HG03045 (cell line): ENCODE results near the gene DENND5B.
A peak's percentile ranks its signal among the peaks of the same experiment; 100 is the strongest.
"Not testable (repeated sequence)": the region's sequence is repeated elsewhere in the genome, so short reads cannot be mapped to it uniquely, and the experiment has no call there.

ENCODE experiments used
- ATAC-seq: cut with Tn5 transposase; IDR thresholded peaks from one replicate; pipeline ENCODE4 v1.9.1; 2021; ENCODE audit warnings: mild to moderate bottlenecking, moderate library complexity; ENCODE audit not compliant: unreplicated experiment

Gene DENND5B

GRCh38 chr12:31560516-31560915 lies 30.4 kb downstream of the DENND5B start:
- ATAC-seq = no peak

- ATAC-seq = no peak
Measured at GRCh38 chr12:31558521-31558920, 32.4 kb downstream of the DENND5B start.

DNA sequence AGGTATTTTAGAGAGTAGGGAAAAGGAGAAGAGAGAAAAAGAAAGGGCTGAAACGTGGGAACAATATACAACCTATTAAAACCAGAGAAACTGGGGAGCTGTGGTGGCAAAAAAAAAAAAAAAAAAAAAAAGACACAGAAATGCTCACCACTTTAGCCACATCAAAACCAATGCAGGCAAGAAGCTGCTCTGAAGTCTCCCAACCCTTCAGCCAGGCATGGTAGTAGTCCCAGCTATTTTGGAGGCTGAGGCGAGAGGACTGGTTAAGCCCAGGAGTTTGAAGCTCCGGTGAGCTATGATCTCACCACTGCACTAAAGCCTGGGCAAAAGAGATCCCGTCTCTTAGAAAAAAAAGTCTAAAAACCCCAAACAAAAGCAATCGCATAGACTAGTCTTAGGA lies 33.2 kb downstream of the DENND5B start:
- ATAC-seq = no peak

- ATAC-seq = not testable (repeated sequence)
Measured at GRCh38 chr12:31555466-31555865, 35.5 kb downstream of the DENND5B start.

- ATAC-seq = not testable (repeated sequence)
Measured at GRCh38 chr12:31550590-31550989, 40.3 kb downstream of the DENND5B start.

- ATAC-seq = no peak
Measured at GRCh38 chr12:31536672-31537071, 54.3 kb downstream of the DENND5B start.

DNA sequence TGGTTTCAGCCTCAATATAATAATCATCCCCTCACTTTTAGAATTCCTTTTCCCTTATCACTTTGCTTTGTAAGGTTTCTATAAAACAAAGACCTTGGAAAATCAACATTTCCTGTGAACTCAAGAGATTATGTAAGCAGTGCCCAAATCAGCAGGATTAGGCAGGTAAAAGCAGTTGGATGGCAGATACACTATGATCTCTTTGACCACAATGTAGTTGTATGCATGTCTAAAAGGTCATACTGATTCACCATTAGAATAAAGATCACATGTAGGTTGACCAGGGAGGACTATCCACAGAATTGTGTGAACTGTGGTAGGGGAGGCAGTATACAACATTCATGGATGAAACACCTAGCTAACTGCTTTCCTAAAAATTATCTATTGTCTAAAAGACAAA lies 57.5 kb downstream of the DENND5B start:
- no peak for ATAC-seq

DNA sequence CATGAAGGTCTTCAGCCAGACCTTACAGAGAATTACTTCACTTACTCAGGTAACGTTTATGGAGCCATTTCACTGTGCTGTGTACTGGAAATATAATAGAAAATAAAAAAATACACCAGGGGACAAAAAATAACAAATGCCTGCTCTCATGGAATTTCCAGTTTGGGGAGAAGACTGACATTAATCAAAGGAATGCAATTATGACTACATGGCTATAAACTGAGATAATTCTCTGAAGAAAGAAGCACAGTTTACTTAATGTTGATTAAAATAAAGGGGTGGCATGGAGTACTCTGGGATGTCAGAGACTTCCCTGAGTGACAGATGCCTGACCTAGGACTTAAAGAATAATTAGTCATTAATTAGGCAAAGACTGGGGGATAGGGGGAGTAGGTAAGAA lies 59.0 kb downstream of the DENND5B start:
- ATAC-seq = no peak

GRCh38 chr12:31528095-31528494 lies 62.8 kb downstream of the DENND5B start:
- no peak for ATAC-seq

DNA sequence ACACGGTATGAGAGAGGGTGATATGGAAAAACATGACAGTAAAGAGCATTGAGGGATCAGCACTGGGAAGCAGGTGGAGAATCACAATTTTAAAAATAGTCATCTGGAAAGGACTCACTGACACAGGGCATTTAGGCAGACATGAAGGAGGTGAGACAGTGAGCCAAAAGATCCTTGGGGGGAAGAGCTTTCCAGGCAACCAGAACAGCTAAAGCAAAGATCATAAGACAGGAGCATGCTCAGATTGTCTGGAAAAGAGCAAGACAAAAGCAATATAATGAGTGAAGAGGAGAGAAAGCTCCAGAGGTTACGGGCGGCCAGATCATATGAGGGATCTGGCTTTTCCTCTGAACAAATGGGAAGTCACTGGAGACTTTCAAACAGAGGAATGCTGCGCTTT lies 63.9 kb downstream of the DENND5B start:
- no peak for ATAC-seq

DNA sequence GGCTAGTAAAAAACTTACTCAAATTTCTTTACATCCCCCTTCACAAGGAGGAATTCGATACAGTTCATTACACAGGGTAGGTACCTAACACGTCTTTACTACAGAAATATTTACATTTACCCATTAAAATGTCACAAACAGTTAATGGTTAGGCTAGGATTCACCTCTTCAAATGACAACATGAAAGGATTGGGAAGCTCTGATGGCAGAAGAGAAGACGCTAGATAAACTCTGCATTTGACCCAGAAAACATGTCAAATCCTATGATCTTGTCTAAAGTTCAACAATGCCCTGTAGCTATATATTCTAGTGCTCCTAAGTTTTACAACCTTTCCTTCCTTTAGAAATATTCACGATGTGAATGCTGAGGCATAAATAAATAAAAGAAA lies 64.8 kb downstream of the DENND5B start:
- no peak for ATAC-seq

- no peak for ATAC-seq
Measured at GRCh38 chr12:31525496-31526157, 65.3 kb downstream of the DENND5B start.

DNA sequence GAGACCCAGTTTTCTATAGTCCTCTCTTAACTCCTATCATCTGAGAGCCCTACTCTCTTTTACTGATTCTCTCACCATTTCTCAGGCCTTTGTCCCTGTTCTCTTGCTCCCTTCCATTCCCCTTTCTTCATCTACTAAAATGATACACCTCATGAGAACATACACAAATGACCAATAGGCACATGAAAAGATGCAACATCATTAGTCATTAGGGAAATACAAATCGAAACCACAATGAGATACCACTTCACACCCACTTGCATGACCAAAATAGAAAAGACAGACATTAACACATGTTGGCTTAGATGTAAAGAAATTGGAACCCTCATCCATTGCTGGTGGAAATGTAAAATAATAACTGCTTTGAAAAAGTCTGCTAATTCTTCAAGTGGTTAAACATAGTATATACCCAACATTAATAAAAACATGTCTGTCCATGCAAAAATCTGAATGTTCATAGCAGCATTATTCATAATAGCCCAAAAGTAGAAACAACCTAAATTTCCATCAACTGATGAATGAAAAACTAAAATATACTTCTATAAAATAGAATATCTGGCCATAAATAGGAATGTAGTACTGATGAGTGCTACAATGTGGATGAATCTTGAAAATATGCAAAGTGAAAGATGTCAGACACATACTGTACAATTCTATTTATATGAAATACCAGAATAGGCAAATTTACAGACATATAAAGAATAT lies 66.0 kb downstream of the DENND5B start:
- peak; percentile 83 for ATAC-seq

DNA sequence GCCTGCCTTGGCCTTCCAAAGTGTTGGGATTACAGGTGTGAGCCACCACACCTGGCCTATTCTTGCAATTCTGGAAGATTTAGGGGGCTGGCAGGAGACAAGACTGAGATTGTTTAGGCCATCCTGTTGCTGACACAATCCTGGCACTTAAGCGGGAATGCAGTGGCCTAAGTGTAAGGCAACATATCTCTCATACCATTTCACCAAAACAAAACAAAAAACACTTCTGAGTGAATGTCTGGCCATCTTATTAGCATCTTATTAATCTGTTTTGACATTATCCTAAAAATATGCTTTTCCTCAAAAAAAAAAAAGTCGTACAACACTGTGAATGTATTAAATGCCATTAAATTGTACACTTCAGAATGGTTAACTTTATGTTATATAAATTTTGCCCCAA lies 67.6 kb downstream of the DENND5B start:
- no peak for ATAC-seq

- no peak for ATAC-seq
Measured at GRCh38 chr12:31522607-31523006, 68.3 kb downstream of the DENND5B start.

GRCh38 chr12:31521964-31522363 lies 69.0 kb downstream of the DENND5B start:
- no peak for ATAC-seq

DNA sequence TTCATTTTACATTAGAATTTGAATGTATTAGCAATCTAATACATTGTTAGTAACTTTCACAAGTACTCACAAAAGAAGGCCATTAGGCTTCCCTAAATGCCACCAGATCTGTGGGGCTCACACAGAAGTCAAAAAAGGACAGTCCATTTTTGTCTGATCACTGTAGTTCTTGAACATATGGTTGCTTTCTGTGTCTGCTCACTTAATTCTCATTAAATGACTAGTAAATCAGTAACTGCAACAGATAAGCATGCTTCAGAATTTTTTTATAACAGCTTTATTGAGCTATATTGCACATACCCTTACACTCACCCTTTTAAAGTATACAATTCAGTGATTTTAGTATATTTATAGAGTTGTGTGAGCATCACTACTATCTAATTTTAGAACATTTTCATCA lies 71.4 kb downstream of the DENND5B start:
- ATAC-seq = no peak

- ATAC-seq = no peak
Measured at GRCh38 chr12:31518680-31519227, 72.2 kb downstream of the DENND5B start.

- ATAC-seq = no peak
Measured at GRCh38 chr12:31517994-31518393, 72.9 kb downstream of the DENND5B start.

- ATAC-seq = no peak
Measured at GRCh38 chr12:31516702-31517101, 74.2 kb downstream of the DENND5B start.

DNA sequence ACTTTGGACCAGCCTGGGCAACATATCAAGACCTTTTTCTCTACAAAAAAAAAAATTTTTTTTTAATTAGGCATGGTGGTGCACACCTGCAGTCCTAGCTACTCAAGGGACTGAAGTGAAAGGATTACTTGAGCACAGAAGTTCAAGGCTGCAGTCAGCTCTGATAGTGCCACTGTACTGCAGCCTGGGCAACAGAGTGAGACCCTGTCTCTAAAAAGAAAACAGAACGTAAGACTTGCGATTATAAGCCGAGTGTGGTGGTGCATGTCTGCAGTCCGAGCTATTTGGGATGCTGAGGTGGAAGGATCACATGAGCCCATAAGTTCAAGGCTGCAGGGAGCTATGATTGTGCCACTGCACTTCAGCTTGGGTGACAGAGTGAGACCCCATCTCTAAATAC lies 76.0 kb downstream of the DENND5B start:
- ATAC-seq = no peak

- ATAC-seq = no peak
Measured at GRCh38 chr12:31510034-31510433, 80.9 kb downstream of the DENND5B start.
